Measurements from ENCODE around the gene TMEM87A. TPM values are rescaled to one million over a fixed set of nuclear protein-coding genes. Genes with fewer than 3 reads are reported as not detected.

TMEM87A gene
- total RNA-seq, 4 donors from 2014 or later = 43.3 to 75.7 (median 46.9) TPM

DNA sequence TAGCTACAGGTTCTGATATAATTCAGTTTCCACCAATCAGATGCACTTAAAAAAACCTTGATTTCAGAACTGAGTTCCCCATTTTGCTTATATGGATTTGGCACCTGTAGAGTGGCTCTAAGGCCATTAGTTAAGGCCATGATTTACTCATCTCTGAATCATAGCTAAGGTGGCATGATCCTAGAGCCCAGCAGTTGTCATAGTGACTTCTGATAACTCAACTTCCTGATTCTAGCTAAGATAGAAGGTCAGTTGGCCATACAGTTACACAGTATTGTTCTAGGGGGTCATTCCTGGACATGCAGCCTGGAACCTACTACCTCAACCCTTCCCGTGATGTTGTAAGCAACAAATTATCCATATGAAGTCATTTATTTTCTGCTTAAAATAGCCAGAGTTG is 15.9 kb upstream of the TMEM87A start:
- DNase-seq (ENCODE audit: low spot score) (no peak), ATAC-seq (ENCODE audit: low FRiP score) (no peak)
- TF ChIP-seq, protein P1, sequence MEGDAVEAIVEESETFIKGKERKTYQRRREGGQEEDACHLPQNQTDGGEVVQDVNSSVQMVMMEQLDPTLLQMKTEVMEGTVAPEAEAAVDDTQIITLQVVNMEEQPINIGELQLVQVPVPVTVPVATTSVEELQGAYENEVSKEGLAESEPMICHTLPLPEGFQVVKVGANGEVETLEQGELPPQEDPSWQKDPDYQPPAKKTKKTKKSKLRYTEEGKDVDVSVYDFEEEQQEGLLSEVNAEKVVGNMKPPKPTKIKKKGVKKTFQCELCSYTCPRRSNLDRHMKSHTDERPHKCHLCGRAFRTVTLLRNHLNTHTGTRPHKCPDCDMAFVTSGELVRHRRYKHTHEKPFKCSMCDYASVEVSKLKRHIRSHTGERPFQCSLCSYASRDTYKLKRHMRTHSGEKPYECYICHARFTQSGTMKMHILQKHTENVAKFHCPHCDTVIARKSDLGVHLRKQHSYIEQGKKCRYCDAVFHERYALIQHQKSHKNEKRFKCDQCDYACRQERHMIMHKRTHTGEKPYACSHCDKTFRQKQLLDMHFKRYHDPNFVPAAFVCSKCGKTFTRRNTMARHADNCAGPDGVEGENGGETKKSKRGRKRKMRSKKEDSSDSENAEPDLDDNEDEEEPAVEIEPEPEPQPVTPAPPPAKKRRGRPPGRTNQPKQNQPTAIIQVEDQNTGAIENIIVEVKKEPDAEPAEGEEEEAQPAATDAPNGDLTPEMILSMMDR (IDR thresholded peaks at IDR 0.05) = no peak

DNA sequence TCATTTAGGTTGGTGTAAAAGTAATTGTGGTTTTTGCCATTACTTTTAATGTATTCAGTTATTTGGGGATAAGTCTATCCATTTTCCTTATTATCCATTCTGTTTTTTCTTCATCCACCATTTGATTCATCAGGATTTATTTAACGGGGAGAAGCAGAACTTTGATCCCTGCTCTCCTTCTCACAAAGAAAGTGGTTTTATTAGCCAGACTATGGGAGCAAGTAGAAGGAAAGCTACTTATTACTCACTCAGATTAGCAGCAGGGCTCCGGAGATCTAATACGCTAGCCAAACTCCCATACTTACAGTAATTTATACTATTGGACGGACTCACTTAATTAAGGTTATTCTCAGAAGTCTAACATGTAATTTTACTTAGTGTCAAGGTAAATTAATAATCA is 14.7 kb upstream of the TMEM87A start:
- ATAC-seq (ENCODE audit: low FRiP score) (no peak), DNase-seq (ENCODE audit: low spot score) (no peak)
- TF ChIP-seq, protein P1 (IDR thresholded peaks at IDR 0.05) = no peak

DNA sequence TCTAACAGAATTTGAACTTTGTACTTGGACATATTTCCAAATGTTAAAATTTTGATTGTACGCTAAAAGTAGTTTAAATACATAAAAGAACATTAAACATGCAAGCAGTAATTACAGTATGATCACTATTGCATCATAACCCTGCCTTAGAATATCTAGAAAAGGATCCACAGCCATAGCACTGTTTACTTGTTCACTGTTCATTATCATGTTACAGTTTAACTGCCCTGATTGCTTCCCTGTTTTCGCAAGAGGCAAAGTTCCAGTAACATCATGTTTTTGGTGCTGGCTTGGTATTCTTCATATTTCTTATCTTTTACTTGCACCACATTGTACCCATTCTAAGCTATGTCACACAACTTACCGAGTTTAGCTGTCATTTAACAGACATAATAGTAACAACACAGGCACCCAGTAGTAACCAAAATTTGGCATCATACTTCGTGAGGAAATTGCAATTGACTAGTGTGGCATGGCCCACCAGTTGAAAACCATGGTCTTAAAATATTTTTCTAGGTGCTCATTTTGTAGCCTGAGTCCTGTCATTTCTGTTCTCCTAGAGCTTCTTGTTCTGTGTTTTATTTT is 13.3 kb upstream of the TMEM87A start:
- no peak for ATAC-seq (ENCODE audit: low FRiP score)
- TF ChIP-seq, protein P1 (IDR thresholded peaks at IDR 0.05) = no peak
- DNase-seq (ENCODE audit: low spot score) = no peak

DNA sequence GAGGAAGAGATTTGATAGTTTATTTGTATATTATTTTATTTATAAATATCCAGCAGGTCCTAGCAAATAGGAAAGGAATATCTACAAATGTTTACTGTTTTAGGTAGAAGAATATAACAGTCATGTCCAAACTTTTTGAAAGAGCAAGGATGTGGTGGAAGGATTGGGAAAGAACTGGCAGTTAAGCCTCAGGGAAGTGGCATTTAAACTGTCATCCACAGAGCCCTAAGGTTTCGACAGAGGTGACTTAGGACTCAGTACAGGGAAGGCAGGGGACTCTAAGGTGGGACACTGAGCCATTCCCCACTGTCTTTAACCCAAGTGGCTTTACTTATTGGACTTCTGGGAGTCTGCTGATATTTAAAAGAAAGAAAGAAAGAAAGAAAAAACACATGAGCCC is 11.8 kb upstream of the TMEM87A start:
- TF ChIP-seq, protein P1 (IDR thresholded peaks at IDR 0.05) = no peak
- DNase-seq (ENCODE audit: low spot score) = no peak
- no peak for ATAC-seq (ENCODE audit: low FRiP score)

DNA sequence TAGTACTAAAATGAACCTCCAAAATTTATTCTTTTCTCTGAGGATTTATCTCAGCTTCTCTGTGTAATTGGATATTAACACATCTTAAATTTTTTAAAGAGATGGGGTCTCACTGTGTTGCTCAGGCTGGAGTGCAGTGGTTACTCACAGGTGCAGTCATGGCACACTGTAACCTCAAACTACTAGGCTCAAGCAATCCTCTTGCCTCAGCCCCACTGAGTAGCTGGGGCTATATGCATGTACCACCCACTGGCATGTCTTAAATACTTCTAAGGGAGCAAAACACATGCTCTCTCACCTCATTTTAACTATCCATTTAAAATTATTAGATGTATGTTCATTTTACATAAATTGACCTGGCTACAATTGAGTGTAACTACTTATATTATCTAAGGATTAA is 11.3 kb upstream of the TMEM87A start:
- no peak for ATAC-seq (ENCODE audit: low FRiP score)
- TF ChIP-seq, protein P1 (IDR thresholded peaks at IDR 0.05) = no peak
- DNase-seq (ENCODE audit: low spot score) = no peak

DNA sequence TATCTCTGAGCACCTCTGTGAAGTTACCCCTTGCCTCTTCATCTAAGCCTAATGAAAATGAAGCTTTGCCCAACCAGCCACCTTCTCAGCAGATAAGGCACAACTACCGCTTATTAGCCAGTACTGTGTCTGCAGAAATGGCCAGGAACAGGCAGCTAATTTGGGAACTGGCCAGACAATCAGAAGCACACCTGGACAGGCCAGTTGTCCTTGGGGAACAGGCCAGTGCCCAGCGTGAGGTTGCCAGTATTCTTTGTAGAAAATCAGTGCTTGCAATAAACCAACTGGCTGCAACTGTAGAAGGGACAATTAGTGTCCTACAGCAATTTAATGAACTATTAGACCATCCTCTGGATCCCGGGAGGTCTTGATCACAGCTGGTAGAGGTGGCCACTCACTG is 10.4 kb upstream of the TMEM87A start:
- DNase-seq (ENCODE audit: low spot score) (no peak), ATAC-seq (ENCODE audit: low FRiP score) (no peak)
- TF ChIP-seq, protein P1 (IDR thresholded peaks at IDR 0.05) = no peak

DNA sequence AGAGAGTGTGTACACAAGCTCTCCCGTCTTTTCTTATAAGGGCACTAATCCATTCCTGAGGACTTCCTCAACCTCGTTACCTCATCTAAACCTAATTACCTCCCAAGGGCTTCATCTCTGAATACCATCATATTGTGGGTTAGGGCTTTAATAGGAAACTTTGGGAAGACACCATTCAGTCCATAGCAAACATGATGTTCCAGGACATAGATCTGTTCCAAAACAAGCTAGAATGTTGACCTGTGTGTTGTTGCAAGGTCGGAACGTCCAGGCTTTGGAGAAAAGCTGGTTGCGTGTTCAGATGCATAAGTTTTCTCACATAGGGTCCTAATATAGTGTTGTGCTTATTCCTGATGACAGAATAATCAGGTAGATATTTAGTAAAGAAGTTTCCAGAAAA is 9.7 kb upstream of the TMEM87A start:
- TF ChIP-seq, protein P1 (IDR thresholded peaks at IDR 0.05) = no peak
- DNase-seq (ENCODE audit: low spot score) (no peak), ATAC-seq (ENCODE audit: low FRiP score) (no peak)

All from omental fat pad (tissue), 4 donors.